Psoas muscle (tissue), 8 donors: Measurements from ENCODE around the gene COX7A2. TPM values are rescaled to one million over a fixed set of nuclear protein-coding genes. Genes with fewer than 3 reads are reported as not detected.

ENCODE experiments used
- ATAC-seq, 4 donors: fragments of 200-7000 bp; cut with Tn5 transposase; one replicate each; pipeline ENCODE4 v1.9.1; 2020; ENCODE audit warnings: moderate library complexity in 3 of 4, mild to moderate bottlenecking in 2 of 4
- DNase-seq, 2 donors: peaks; one replicate each; pipeline ENCODE4 v3.0.0-alpha.2; 2020
- H3K27ac ChIP-seq: fragments of 200-600 bp; one replicate; pipeline ENCODE4 v1.8.0; 2022
- H3K27me3 ChIP-seq, 3 donors: fragments of 200-600 bp in 1 of 3; one replicate each; pipeline versions ENCODE4 v1.6.1 to v1.8.0; 2013 to 2022; ENCODE audit warnings: low read length in 2 of 3, mild to moderate bottlenecking in 2 of 3, moderate library complexity in 1 of 3; ENCODE audit not compliant: insufficient read depth in 3 of 3
- H3K36me3 ChIP-seq, 2 donors: fragments of 200-600 bp in 1 of 2; one replicate each; pipeline versions ENCODE4 v1.6.1 to v1.8.0; 2013 to 2022; ENCODE audit warnings: low read depth in 1 of 2, mild to moderate bottlenecking in 1 of 2, moderate library complexity in 1 of 2; ENCODE audit not compliant: insufficient read depth in 1 of 2
- H3K4me1 ChIP-seq: fragments of 200-600 bp; one replicate; pipeline ENCODE4 v1.8.0; 2022
- H3K4me3 ChIP-seq: fragments of 200-600 bp; one replicate; pipeline ENCODE4 v1.8.0; 2022; ENCODE audit warnings: mild to moderate bottlenecking
- H3K9me3 ChIP-seq: fragments of 200-600 bp; one replicate; pipeline ENCODE4 v1.8.0; 2022
- CTCF ChIP-seq: fragments of 200-600 bp; IDR thresholded peaks from one replicate; pipeline ENCODE4 v1.8.0; 2022; ENCODE audit warnings: antibody characterized with exemption
- WGBS, 3 donors: extraction: QIAGEN DNeasy Blood & Tissue Kit; methylation state at CpG; one replicate each; pipeline versions ENCODE4 v1.1.6 to v1.1.7; 2013; 5-methylcytosine and 5-hydroxymethylcytosine counted together
- intact Hi-C, 2 donors: fragments of 100-400 bp; cut with DNase I; formaldehyde crosslinking; loops; one replicate each; pipeline versions ENCODE4 v1.11.0 to v1.14.2; 2022
- polyA plus RNA-seq, 3 donors: library from polyadenylated mRNA; stranded (reverse); fragments of 200-250 nt; gene quantifications; one replicate each; pipeline ENCODE4 v1.2.3, GENCODE V29; 2013
- total RNA-seq, 4 donors: library from RNA; stranded (reverse); fragmentation: NEBNext Ultra II Directional in 2 of 4; extraction: Animal tissue kit (Norgen Biotek cat#: 25700) in 2 of 4; gene quantifications; one replicate each; pipeline versions ENCODE4 v1.2.1 to v1.2.4, GENCODE V29; 2021 to 2023
- donor health status: healthy with polysubstance abuse.
- donor health status: DM: no; HTN: no; CAD: no; lungs with moderate emphysema.
- donor health status: Bipolar disorder and iron deficiency.
- donor health status: healthy.
- donor health status: DM: yes; HTN: yes; CAD: no.
- donor health status: DM: no; HTN: no; CAD: no.
- donor health status: DM: no; HTN: no; CAD: no.
- donor health status: DM: yes; HTN: yes; CAD: no.

COX7A2 gene
- total and polyA plus RNA-seq, 7 donors = 224 to 466 (median 366) TPM

GRCh38 chr6:75281653-75282052 lies 38.1 kb upstream of the COX7A2 start:
- no peak for DNase-seq
- no peak for ATAC-seq
- Histone ChIP-seq H3K27ac (no peak overlapping the region), H3K4me1 (peaks cover 58% of the 10 kb centered on the region), H3K27me3 (no peaks in the 10 kb centered on the region), H3K4me3 (peak overlapping the region; percentile 94), H3K36me3 (no peaks in the 10 kb centered on the region), H3K9me3 (no peaks in the 10 kb centered on the region)
- intact Hi-C loops = loop anchor here in 1 of 2 donors (5.0 to 10.0 kb wide), 2 partner anchors 246 to 323 kb away; partner anchors contain the start of gene SENP6
- no peak for TF ChIP-seq CTCF

- H3K9me3 ChIP-seq = no peaks in the 10 kb centered on the region
- 75 to 81% (median 81%) methylated on average over 4 of the region's 4 CpGs for WGBS, 3 donors
- no peaks in the 10 kb centered on the region for H3K36me3 ChIP-seq
- intact Hi-C loops = loop anchor here in 1 of 2 donors (5.0 to 10.0 kb wide), 2 partner anchors 247 to 325 kb away; partner anchors contain the start of gene SENP6
- DNase-seq = no peak
- H3K27me3 ChIP-seq = no peaks in the 10 kb centered on the region
- H3K4me1 ChIP-seq = peaks cover 65% of the 10 kb centered on the region
- peak overlapping the region; percentile 22 for H3K4me3 ChIP-seq
- ATAC-seq = no peak
- TF ChIP-seq CTCF = no peak
- H3K27ac ChIP-seq = no peak overlapping the region
Measured at GRCh38 chr6:75280131-75280855, 36.7 kb upstream of the COX7A2 start.

- no peak for TF ChIP-seq CTCF
- peak overlapping the region; percentile 6 for H3K4me3 ChIP-seq
- intact Hi-C loops = no loop called here
- WGBS, 3 donors = 54 to 63% (median 58%) methylated on average over 2 of the region's 2 CpGs
- DNase-seq (no peak), ATAC-seq (no peak)
- no peak overlapping the region for H3K27ac ChIP-seq
- H3K36me3 ChIP-seq = no peaks in the 10 kb centered on the region
- H3K9me3 ChIP-seq = no peaks in the 10 kb centered on the region
- H3K4me1 ChIP-seq = peaks cover 72% of the 10 kb centered on the region
- no peaks in the 10 kb centered on the region for H3K27me3 ChIP-seq
Measured at GRCh38 chr6:75279418-75279817, 35.8 kb upstream of the COX7A2 start.

GRCh38 chr6:75278474-75279077 lies 35.0 kb upstream of the COX7A2 start:
- peaks cover 81% of the 10 kb centered on the region for H3K4me1 ChIP-seq
- DNase-seq (no peak), ATAC-seq (no peak)
- H3K9me3 ChIP-seq = no peaks in the 10 kb centered on the region
- H3K27me3 ChIP-seq = no peaks in the 10 kb centered on the region
- H3K4me3 ChIP-seq = no peak overlapping the region
- TF ChIP-seq CTCF = no peak
- no peak overlapping the region for H3K27ac ChIP-seq
- intact Hi-C loops = no loop called here
- no peaks in the 10 kb centered on the region for H3K36me3 ChIP-seq
- 65 to 67% (median 66%) methylated on average over 4 of the region's 4 CpGs for WGBS, 3 donors
